Keratinocyte (primary cell): ENCODE results near the gene BEST1. TPM values are rescaled to one million over a fixed set of nuclear protein-coding genes. Genes with fewer than 3 reads are reported as not detected.

Experiments
- DNase-seq: peaks from one replicate; pipeline ENCODE4 v3.0.0-alpha.2; 2011; ENCODE audit warnings: low read depth, missing footprints, low spot score
- FAIRE-seq: peaks from 2 replicates; lab custom pipeline; 2011; peaks lifted over from hg19 to GRCh38; lab: Jason Lieb, UNC
- H2AFZ ChIP-seq: 2 replicates; pipeline ENCODE4 v1.6.0; 2012; ENCODE audit warnings: low read length, control low read depth, inconsistent platforms; ENCODE audit not compliant: control insufficient read depth
- H3K27ac ChIP-seq: 2 replicates; pipeline ENCODE4 v1.5.1; 2011; ENCODE audit warnings: low read length; ENCODE audit not compliant: control insufficient read depth, insufficient read depth
- H3K27me3 ChIP-seq: 3 replicates; pipeline ENCODE4 v1.6.0; 2011; ENCODE audit warnings: low read length; ENCODE audit not compliant: control insufficient read depth, insufficient read depth; ENCODE audit errors: extremely low read depth
- H3K36me3 ChIP-seq, 2 experiments: 2 replicates in 1 of 2; 3 replicates in 1 of 2; pipeline ENCODE4 v1.5.1; 2011; ENCODE audit warnings: low read length in 2 of 2, mild to moderate bottlenecking in 1 of 2; ENCODE audit not compliant: control insufficient read depth in 2 of 2, insufficient read depth in 2 of 2; ENCODE audit errors: extremely low read depth in 1 of 2
- H3K4me1 ChIP-seq: 3 replicates; pipeline ENCODE4 v1.5.1; 2011; ENCODE audit warnings: low read length; ENCODE audit not compliant: control insufficient read depth, insufficient read depth; ENCODE audit errors: extremely low read depth
- H3K4me2 ChIP-seq: 3 replicates; pipeline ENCODE4 v1.6.0; 2011; ENCODE audit warnings: low read depth, low read length; ENCODE audit not compliant: control insufficient read depth, insufficient read depth; ENCODE audit errors: extremely low read depth
- H3K4me3 ChIP-seq, 3 experiments: fragments of 200-600 bp in 1 of 3; sonication (generic) in 1 of 3; 2 replicates in 2 of 3; 3 replicates in 1 of 3; pipeline ENCODE4 v1.5.1; 2011 to 2016; ENCODE audit warnings: low read length in 3 of 3, mild to moderate bottlenecking in 3 of 3, control low read depth in 2 of 3, inconsistent platforms in 1 of 3, low read depth in 1 of 3, mixed read lengths in 1 of 3, mixed run types in 1 of 3, moderate library complexity in 1 of 3; ENCODE audit not compliant: control insufficient read depth in 2 of 3, insufficient read depth in 2 of 3; ENCODE audit errors: extremely low read depth in 1 of 3
- H3K79me2 ChIP-seq: 2 replicates; pipeline ENCODE4 v1.6.0; 2012; ENCODE audit warnings: low read length; ENCODE audit not compliant: control insufficient read depth, insufficient read depth
- H3K9ac ChIP-seq: 3 replicates; pipeline ENCODE4 v1.6.0; 2011; ENCODE audit warnings: low read length; ENCODE audit not compliant: control insufficient read depth, insufficient read depth; ENCODE audit errors: extremely low read depth
- H3K9me1 ChIP-seq: 3 replicates; pipeline ENCODE4 v1.6.0; 2011; ENCODE audit warnings: low read length; ENCODE audit not compliant: control insufficient read depth, insufficient read depth; ENCODE audit errors: extremely low read depth
- H3K9me3 ChIP-seq: 2 replicates; pipeline ENCODE4 v1.5.1; 2012; ENCODE audit warnings: low read depth, low read length; ENCODE audit not compliant: control insufficient read depth
- H4K20me1 ChIP-seq: 3 replicates; pipeline ENCODE4 v1.6.0; 2011; ENCODE audit warnings: low read length; ENCODE audit not compliant: control insufficient read depth, insufficient read depth; ENCODE audit errors: extremely low read depth
- EZH2 ChIP-seq: IDR thresholded peaks from one replicate; pipeline ENCODE4 v1.6.1; 2012; ENCODE audit warnings: inconsistent platforms, mild to moderate bottlenecking, low read length, moderate library complexity
- dilution Hi-C: fragments of 300-500 bp; cut with MboI; formaldehyde crosslinking; loops from one replicate; pipeline ENCODE4 v1.7.0; 2020; ENCODE audit warnings: low sequenced_read_pairs; ENCODE audit not compliant: extremely low pct_ligation_motif_present
- polyA plus RNA-seq, 5 experiments: library from polyadenylated mRNA; depleted of rRNA in 3 of 5; stranded (reverse) in 3 of 5; stranded (forward) in 1 of 5; unstranded in 1 of 5; fragments of >200 nt; gene quantifications; 1 replicate in 1 of 5; 2 replicates in 3 of 5; 3 replicates in 1 of 5; pipeline versions ENCODE4 v1.2.1 to v1.2.3, GENCODE V29; 2011 to 2012; ENCODE audit warnings: missing spikeins in 2 of 5, low read depth in 1 of 5, low replicate concordance in 1 of 5
- TF ChIP-seq, protein P1 (sequence below), 3 experiments: IDR thresholded peaks in 1 of 3; conservative IDR thresholded peaks in 1 of 3; optimal IDR thresholded peaks in 1 of 3; 2 replicates in 2 of 3; 3 replicates in 1 of 3; pipeline versions ENCODE3 to v1.5.1; 2011; ENCODE audit warnings: low read length in 3 of 3, mild to moderate bottlenecking in 3 of 3, moderate library complexity in 2 of 3, control low read depth in 1 of 3, inconsistent platforms in 1 of 3; ENCODE audit not compliant: insufficient read depth in 2 of 3; ENCODE audit errors: extremely low read depth in 1 of 3

The BEST1 gene
- polyA plus RNA-seq, 1 donor (not counting 4 experiments of a cell fraction or from before 2014, with no cell fraction given) = 0.13 TPM

DNA sequence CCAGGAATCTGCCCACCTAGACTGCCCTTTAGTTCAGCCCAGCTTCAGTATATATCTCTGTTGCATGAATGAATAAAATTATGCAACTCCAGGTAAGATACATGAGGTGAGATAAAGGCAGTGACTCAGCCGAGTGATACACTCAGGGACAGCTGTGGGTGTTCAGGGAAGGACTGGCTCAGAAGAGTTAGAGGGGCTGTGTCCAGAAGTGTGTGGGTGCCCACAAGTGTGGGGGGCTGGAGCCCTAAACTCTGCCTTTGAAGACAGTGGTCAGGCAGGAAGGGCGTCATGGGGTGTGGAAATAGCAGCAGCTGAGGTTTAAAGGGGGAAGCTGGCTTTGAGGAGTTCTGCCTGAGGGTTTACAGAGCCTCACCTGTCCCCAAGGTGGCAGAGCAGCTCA is 9.0 kb downstream of the BEST1 start:
- Histone ChIP-seq H3K9me3 (no peaks in the 10 kb centered on the region), H3K27ac (peak overlapping the region; percentile 51), H3K9me1 (no peaks in the 10 kb centered on the region), H3K4me2 (no peak overlapping the region), H3K4me1 (peaks cover 9% of the 10 kb centered on the region), H3K4me3 (no peak overlapping the region), H3K36me3 (peaks cover 5 to 6% of the 10 kb centered on the region in 2 experiments), H3K27me3 (peaks cover 13% of the 10 kb centered on the region), H4K20me1 (peaks cover 3% of the 10 kb centered on the region), H3K9ac (no peak overlapping the region), H2AFZ (no peak overlapping the region), H3K79me2 (no peaks in the 10 kb centered on the region)
- FAIRE-seq (no peak), DNase-seq (no peak)
- TF ChIP-seq, protein P1, sequence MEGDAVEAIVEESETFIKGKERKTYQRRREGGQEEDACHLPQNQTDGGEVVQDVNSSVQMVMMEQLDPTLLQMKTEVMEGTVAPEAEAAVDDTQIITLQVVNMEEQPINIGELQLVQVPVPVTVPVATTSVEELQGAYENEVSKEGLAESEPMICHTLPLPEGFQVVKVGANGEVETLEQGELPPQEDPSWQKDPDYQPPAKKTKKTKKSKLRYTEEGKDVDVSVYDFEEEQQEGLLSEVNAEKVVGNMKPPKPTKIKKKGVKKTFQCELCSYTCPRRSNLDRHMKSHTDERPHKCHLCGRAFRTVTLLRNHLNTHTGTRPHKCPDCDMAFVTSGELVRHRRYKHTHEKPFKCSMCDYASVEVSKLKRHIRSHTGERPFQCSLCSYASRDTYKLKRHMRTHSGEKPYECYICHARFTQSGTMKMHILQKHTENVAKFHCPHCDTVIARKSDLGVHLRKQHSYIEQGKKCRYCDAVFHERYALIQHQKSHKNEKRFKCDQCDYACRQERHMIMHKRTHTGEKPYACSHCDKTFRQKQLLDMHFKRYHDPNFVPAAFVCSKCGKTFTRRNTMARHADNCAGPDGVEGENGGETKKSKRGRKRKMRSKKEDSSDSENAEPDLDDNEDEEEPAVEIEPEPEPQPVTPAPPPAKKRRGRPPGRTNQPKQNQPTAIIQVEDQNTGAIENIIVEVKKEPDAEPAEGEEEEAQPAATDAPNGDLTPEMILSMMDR (optimal IDR thresholded peaks at IDR 0.05 in 1 of 3, IDR thresholded peaks at IDR 0.05 in 1 of 3, conservative IDR thresholded peaks at IDR 0.05 in 1 of 3; ENCODE audit: extremely low read depth in 1 of 3, insufficient read depth in 2 of 3, low read length in 3 of 3) = peak in 1 of 3 experiments; percentile 30
- no peak for TF ChIP-seq EZH2
- dilution Hi-C loops = no loop called here

DNA sequence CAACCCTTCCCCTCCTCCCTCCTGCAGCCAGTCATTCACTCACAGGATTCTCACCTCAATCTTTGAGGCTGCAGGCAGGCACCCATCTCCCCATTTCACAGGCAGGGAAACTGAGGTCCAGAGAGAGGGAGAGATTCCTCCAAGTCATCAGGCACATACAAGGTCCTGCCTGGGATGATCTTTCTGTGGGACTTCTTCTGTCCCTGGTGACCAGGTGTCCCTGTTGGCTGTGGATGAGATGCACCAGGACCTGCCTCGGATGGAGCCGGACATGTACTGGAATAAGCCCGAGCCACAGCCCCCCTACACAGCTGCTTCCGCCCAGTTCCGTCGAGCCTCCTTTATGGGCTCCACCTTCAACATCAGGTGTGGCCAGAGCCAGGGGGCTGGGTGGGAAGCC is 9.5 kb downstream of the BEST1 start:
- H3K27me3 ChIP-seq = peaks cover 10% of the 10 kb centered on the region
- H3K4me1 ChIP-seq = peaks cover 10% of the 10 kb centered on the region
- TF ChIP-seq, protein P1 (optimal IDR thresholded peaks at IDR 0.05 in 1 of 3, IDR thresholded peaks at IDR 0.05 in 1 of 3, conservative IDR thresholded peaks at IDR 0.05 in 1 of 3; ENCODE audit: extremely low read depth in 1 of 3, insufficient read depth in 2 of 3, low read length in 3 of 3) = no peak
- TF ChIP-seq EZH2 = no peak
- H3K79me2 ChIP-seq = no peaks in the 10 kb centered on the region
- no peak overlapping the region for H3K4me2 ChIP-seq
- H3K9ac ChIP-seq = no peak overlapping the region
- H3K27ac ChIP-seq = no peak overlapping the region
- no peaks in the 10 kb centered on the region for H3K9me1 ChIP-seq
- FAIRE-seq (no peak), DNase-seq (no peak)
- no peaks in the 10 kb centered on the region for H3K9me3 ChIP-seq
- peaks cover 5 to 7% of the 10 kb centered on the region in 2 experiments for H3K36me3 ChIP-seq
- peaks cover 3% of the 10 kb centered on the region for H4K20me1 ChIP-seq
- no peak overlapping the region for H2AFZ ChIP-seq
- no peak overlapping the region for H3K4me3 ChIP-seq
- dilution Hi-C loops = no loop called here
